Type B pancreatic cell (in vitro differentiated cells): Measurements from ENCODE around the gene OTOF. TPM values are rescaled to one million over a fixed set of nuclear protein-coding genes. Genes with fewer than 3 reads are reported as not detected.

Source experiments
- DNase-seq: peaks from one replicate; pipeline ENCODE4 v3.0.0; 2021; ENCODE audit warnings: mixed read lengths; ENCODE audit not compliant: unreplicated experiment; ENCODE audit errors: extremely low spot score
- H3K27ac Mint-ChIP-seq: 2 replicates; pipeline ENCODE4 v1.8.0; 2021; ENCODE audit warnings: mild to moderate bottlenecking, mixed read lengths
- H3K27me3 Mint-ChIP-seq: 2 replicates; pipeline ENCODE4 v1.8.0; 2021; ENCODE audit warnings: mixed read lengths
- H3K36me3 Mint-ChIP-seq: 2 replicates; pipeline ENCODE4 v1.8.0; 2021; ENCODE audit warnings: mixed read lengths
- H3K4me1 Mint-ChIP-seq: one replicate; pipeline ENCODE4 v1.8.0; 2021; ENCODE audit warnings: mixed read lengths; ENCODE audit not compliant: unreplicated experiment
- H3K4me3 Mint-ChIP-seq: 2 replicates; pipeline ENCODE4 v1.8.0; 2021; ENCODE audit warnings: mild to moderate bottlenecking, mixed read lengths
- H3K9me3 Mint-ChIP-seq: 2 replicates; pipeline ENCODE4 v1.8.0; 2021; ENCODE audit warnings: mixed read lengths
- CTCF ChIP-seq: fragments of 200-600 bp; sonication (generic); conservative IDR thresholded peaks from 2 replicates; pipeline ENCODE4 v1.5.0; 2021; ENCODE audit warnings: antibody characterized with exemption, mild to moderate bottlenecking
- total RNA-seq: library from RNA; stranded (reverse); gene quantifications from 2 replicates; pipeline ENCODE4 v1.2.1, GENCODE V29; 2021; ENCODE audit warnings: low replicate concordance

Gene OTOF
- total RNA-seq, 1 donor from 2014 or later, result 0.05 TPM

- no peak overlapping the region for H3K27ac Mint-ChIP-seq
- no peak overlapping the region for H3K4me3 Mint-ChIP-seq
- no peak for DNase-seq
- TF ChIP-seq CTCF, result no peak
- H3K9me3 Mint-ChIP-seq, result no peaks in the 10 kb centered on the region
- peaks cover 7% of the 10 kb centered on the region for H3K27me3 Mint-ChIP-seq
- no peaks in the 10 kb centered on the region for H3K36me3 Mint-ChIP-seq
- no peaks in the 10 kb centered on the region for H3K4me1 Mint-ChIP-seq
These were observed 9.3 kb upstream of the OTOF start for GRCh38 chr2:26487192-26487591.

GRCh38 chr2:26486789-26487188 is 8.9 kb upstream of the OTOF start:
- Mint-ChIP-seq H3K9me3 (no peaks in the 10 kb centered on the region), H3K4me1 (no peaks in the 10 kb centered on the region), H3K36me3 (no peaks in the 10 kb centered on the region), H3K27me3 (peaks cover 7% of the 10 kb centered on the region), H3K27ac (no peak overlapping the region), H3K4me3 (no peak overlapping the region)
- TF ChIP-seq CTCF, result no peak
- no peak for DNase-seq

GRCh38 chr2:26485725-26486418 is 7.9 kb upstream of the OTOF start:
- no peak for TF ChIP-seq CTCF
- Mint-ChIP-seq H3K27ac (no peak overlapping the region), H3K4me1 (no peaks in the 10 kb centered on the region), H3K4me3 (no peak overlapping the region), H3K9me3 (no peaks in the 10 kb centered on the region), H3K36me3 (no peaks in the 10 kb centered on the region), H3K27me3 (peaks cover 7% of the 10 kb centered on the region)
- DNase-seq, result no peak

GRCh38 chr2:26485099-26485498 is 7.2 kb upstream of the OTOF start:
- Mint-ChIP-seq H3K9me3 (no peaks in the 10 kb centered on the region), H3K4me3 (no peak overlapping the region), H3K27ac (no peak overlapping the region), H3K36me3 (no peaks in the 10 kb centered on the region), H3K27me3 (peaks cover 7% of the 10 kb centered on the region), H3K4me1 (no peaks in the 10 kb centered on the region)
- DNase-seq, result no peak
- no peak for TF ChIP-seq CTCF

GRCh38 chr2:26484579-26484978 is 6.7 kb upstream of the OTOF start:
- TF ChIP-seq CTCF, result no peak
- no peaks in the 10 kb centered on the region for H3K4me1 Mint-ChIP-seq
- no peak for DNase-seq
- H3K36me3 Mint-ChIP-seq, result no peaks in the 10 kb centered on the region
- no peak overlapping the region for H3K4me3 Mint-ChIP-seq
- no peak overlapping the region for H3K27ac Mint-ChIP-seq
- H3K27me3 Mint-ChIP-seq, result peaks cover 7% of the 10 kb centered on the region
- no peaks in the 10 kb centered on the region for H3K9me3 Mint-ChIP-seq
